Parathyroid adenoma (tissue), 2 donors: Measurements from ENCODE around the gene SLC4A8.

Source experiments
- H2AFZ ChIP-seq: fragments of 300-600 bp; sonication (generic); one replicate; pipeline ENCODE4 v1.7.0; 2017; ENCODE audit warnings: antibody characterized with exemption, mild to moderate bottlenecking
- H3K27ac ChIP-seq: fragments of 300-600 bp; sonication (generic); one replicate; pipeline ENCODE4 v1.7.0; 2017
- H3K27me3 ChIP-seq: fragments of 300-600 bp; sonication (generic); one replicate; pipeline ENCODE4 v1.7.0; 2017; ENCODE audit warnings: low read length; ENCODE audit not compliant: control insufficient read depth, insufficient read depth
- H3K36me3 ChIP-seq: fragments of 300-600 bp; sonication (generic); one replicate; pipeline ENCODE4 v1.7.0; 2017; ENCODE audit warnings: low read length; ENCODE audit not compliant: control insufficient read depth, insufficient read depth
- H3K4me1 ChIP-seq: fragments of 300-600 bp; sonication (generic); one replicate; pipeline ENCODE4 v1.7.0; 2017; ENCODE audit warnings: control low read depth
- H3K4me2 ChIP-seq: fragments of 300-600 bp; sonication (generic); one replicate; pipeline ENCODE4 v1.7.0; 2017; ENCODE audit warnings: low read length
- H3K4me3 ChIP-seq: fragments of 300-600 bp; sonication (generic); one replicate; pipeline ENCODE4 v1.7.0; 2017; ENCODE audit warnings: low read depth, low read length
- H3K79me2 ChIP-seq: fragments of 300-600 bp; sonication (generic); one replicate; pipeline ENCODE4 v1.7.0; 2017; ENCODE audit warnings: control low read depth
- H3K9ac ChIP-seq: fragments of 300-600 bp; sonication (generic); one replicate; pipeline ENCODE4 v1.7.0; 2017; ENCODE audit warnings: mild to moderate bottlenecking
- H3K9me3 ChIP-seq: fragments of 300-600 bp; sonication (generic); one replicate; pipeline ENCODE4 v1.7.0; 2017; ENCODE audit warnings: low read length; ENCODE audit not compliant: control insufficient read depth
- CTCF ChIP-seq: fragments of 300-600 bp; sonication (generic); IDR thresholded peaks from one replicate; pipeline ENCODE4 v1.7.0; 2017; ENCODE audit warnings: antibody characterized with exemption, mild to moderate bottlenecking
- donor health status: primary hyperparathyroidism.

The SLC4A8 gene

GRCh38 chr12:51525518-51525917 lies 100.9 kb downstream of the SLC4A8 start:
- Histone ChIP-seq H3K36me3 (no peaks in the 10 kb centered on the region), H3K4me2 (no peak overlapping the region), H3K27ac (no peak overlapping the region), H3K27me3 (no peaks in the 10 kb centered on the region), H3K9me3 (no peaks in the 10 kb centered on the region), H3K4me3 (no peak overlapping the region), H3K4me1 (no peaks in the 10 kb centered on the region), H3K9ac (no peak overlapping the region), H3K79me2 (no peaks in the 10 kb centered on the region), H2AFZ (no peak overlapping the region)
- no peak for TF ChIP-seq CTCF

GRCh38 chr12:51527966-51528365 lies 103.3 kb downstream of the SLC4A8 start:
- Histone ChIP-seq H3K79me2 (no peaks in the 10 kb centered on the region), H3K9ac (no peak overlapping the region), H3K4me2 (no peak overlapping the region), H3K4me1 (no peaks in the 10 kb centered on the region), H2AFZ (no peak overlapping the region), H3K27me3 (no peaks in the 10 kb centered on the region), H3K9me3 (no peaks in the 10 kb centered on the region), H3K27ac (no peak overlapping the region), H3K36me3 (no peaks in the 10 kb centered on the region), H3K4me3 (no peak overlapping the region)
- TF ChIP-seq CTCF = no peak

DNA sequence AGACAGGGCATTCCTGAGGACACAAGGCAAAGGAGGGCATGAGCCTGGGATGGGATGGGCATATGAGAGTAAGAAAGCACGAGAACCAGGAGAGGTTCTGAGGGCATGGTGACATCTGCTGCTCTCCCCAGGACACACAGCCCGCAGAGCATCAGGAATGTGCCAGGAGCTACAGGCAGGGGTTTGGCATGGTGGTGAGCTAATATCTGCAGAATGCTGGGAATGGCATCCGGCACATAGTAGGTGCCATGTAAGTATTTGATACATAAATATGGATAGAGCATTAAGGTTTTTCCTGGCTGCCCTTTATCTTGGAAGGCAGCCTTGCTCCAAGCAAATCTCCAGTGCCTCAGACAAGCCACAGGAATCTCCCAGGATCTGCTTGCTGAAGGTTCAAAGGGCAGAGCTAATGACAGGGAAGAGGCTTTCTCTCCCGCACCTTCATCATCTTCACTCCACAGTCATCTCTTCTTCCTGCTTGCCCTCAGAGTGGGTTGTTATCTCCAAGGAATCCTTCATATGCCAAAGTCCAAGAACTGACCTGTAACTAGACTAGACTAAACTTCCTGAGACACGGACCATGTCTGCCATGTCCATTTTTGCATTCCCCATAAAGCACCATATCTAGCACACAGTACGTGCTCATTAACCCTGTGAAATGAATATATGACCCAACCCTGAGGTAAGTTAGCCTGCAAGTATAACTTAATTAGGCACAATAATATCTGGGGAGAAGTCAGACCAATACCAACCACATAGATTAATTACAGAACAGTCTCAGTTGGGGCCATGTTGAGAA lies 104.4 kb downstream of the SLC4A8 start:
- Histone ChIP-seq H3K4me1 (no peaks in the 10 kb centered on the region), H3K9me3 (no peaks in the 10 kb centered on the region), H3K27ac (no peak overlapping the region), H3K9ac (no peak overlapping the region), H3K4me3 (no peak overlapping the region), H2AFZ (no peak overlapping the region), H3K36me3 (no peaks in the 10 kb centered on the region), H3K27me3 (no peaks in the 10 kb centered on the region), H3K79me2 (no peaks in the 10 kb centered on the region), H3K4me2 (no peak overlapping the region)
- TF ChIP-seq CTCF = no peak

DNA sequence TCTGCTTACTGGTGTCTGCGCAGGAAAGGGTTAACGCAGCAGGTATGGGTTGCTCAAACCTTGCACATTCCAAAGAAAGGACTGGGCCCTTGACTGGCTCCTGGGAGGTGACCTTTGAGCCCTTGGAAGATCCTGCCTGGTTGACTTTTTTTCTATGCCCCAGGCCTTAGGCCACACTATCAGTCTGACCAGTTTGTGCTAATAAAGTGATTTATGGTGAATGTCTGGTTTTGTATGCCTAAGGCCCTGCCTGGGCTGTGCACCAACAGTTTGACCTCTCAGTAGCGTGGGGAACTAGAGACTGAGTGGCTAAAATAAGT lies 105.0 kb downstream of the SLC4A8 start:
- H3K79me2 ChIP-seq = no peaks in the 10 kb centered on the region
- no peaks in the 10 kb centered on the region for H3K27me3 ChIP-seq
- H3K27ac ChIP-seq = no peak overlapping the region
- H3K36me3 ChIP-seq = no peaks in the 10 kb centered on the region
- no peak overlapping the region for H3K4me2 ChIP-seq
- H3K9me3 ChIP-seq = no peaks in the 10 kb centered on the region
- H3K4me1 ChIP-seq = no peaks in the 10 kb centered on the region
- H2AFZ ChIP-seq = no peak overlapping the region
- TF ChIP-seq CTCF = no peak
- no peak overlapping the region for H3K9ac ChIP-seq
- no peak overlapping the region for H3K4me3 ChIP-seq

DNA sequence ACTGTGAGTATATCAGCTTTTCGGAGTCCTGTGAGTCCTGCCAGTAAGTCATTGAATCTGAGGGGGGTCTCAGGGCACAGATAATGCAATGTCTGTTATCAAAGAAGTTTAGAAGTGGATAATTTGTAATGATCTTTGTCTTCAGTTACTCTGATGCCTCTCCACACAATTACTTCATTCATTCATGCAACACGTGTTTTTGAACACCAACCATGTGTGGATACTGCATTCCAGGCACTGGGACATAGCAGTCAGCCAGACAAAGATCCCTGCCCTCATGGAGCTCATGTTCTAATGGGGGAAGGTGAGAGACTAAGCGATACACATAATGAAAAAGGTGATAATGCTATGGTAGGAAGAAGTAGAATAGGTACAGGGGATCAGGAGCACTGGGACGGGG lies 105.6 kb downstream of the SLC4A8 start:
- Histone ChIP-seq H3K9ac (no peak overlapping the region), H3K79me2 (no peaks in the 10 kb centered on the region), H3K4me2 (no peak overlapping the region), H3K27ac (no peak overlapping the region), H3K36me3 (no peaks in the 10 kb centered on the region), H2AFZ (no peak overlapping the region), H3K4me1 (no peaks in the 10 kb centered on the region), H3K27me3 (no peaks in the 10 kb centered on the region), H3K9me3 (no peaks in the 10 kb centered on the region), H3K4me3 (no peak overlapping the region)
- no peak for TF ChIP-seq CTCF
